NCI-H748 (cell line): ENCODE results near the gene HLF.

ENCODE experiments used
- DNase-seq: peaks from one replicate; lab custom pipeline; 2025; ENCODE audit not compliant: unreplicated experiment; lab: John Stamatoyannopoulos, UW

Gene HLF, protein sequence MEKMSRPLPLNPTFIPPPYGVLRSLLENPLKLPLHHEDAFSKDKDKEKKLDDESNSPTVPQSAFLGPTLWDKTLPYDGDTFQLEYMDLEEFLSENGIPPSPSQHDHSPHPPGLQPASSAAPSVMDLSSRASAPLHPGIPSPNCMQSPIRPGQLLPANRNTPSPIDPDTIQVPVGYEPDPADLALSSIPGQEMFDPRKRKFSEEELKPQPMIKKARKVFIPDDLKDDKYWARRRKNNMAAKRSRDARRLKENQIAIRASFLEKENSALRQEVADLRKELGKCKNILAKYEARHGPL

DNA sequence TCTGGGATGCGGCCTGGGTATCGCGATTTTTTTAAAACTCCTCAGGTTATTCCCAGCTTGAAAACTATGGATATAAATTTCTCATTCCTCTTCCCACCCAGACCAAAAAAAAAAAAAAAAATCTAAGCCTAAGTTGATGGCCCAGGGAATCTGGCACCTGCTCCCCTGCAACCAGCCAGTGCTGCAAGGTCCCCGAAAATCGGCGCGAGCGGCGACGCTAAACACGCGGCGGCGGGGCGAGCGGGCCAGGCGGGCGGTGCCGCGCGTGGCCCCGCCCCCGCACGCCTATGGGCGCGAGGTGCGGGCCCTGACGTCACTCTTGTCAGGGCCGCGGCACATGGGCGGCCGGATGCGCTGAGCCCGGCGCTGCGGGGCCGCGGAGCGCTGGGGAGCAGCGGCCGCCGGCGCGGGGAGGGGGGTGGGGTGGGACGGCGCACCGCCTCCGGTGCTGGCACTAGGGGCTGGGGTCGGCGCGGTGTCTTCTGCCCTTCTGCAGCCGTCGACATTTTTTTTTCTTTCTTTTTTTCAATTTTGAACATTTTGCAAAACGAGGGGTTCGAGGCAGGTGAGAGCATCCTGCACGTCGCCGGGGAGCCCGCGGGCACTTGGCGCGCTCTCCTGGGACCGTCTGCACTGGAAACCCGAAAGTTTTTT lies at the start of gene HLF:
TSS of gene HLF (plus strand) at position 316 of the 654 bp plus-strand sequence. CDS start 525 bp downstream, outside the sequence.
- peak; percentile 91 for DNase-seq

DNA sequence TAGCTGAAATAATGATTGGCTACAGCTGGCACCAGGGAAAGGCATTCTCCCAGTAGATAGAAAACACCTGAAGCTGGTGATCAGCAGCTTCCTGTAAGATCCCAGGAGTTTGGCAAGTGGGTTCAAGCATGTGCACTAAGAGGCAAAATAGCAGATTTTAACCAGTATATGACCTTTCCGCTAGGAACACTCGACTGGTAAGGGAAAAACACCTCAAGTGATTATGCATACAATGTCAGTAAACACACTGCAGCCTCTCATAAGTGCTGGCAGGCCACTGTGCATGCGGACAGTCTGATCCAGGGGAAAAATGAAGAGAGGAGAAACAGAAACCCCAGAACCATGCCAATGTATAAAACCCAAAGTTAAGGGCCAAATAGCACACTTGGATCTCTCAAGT lies 49.0 kb upstream of the HLF start:
- DNase-seq, result no peak

DNA sequence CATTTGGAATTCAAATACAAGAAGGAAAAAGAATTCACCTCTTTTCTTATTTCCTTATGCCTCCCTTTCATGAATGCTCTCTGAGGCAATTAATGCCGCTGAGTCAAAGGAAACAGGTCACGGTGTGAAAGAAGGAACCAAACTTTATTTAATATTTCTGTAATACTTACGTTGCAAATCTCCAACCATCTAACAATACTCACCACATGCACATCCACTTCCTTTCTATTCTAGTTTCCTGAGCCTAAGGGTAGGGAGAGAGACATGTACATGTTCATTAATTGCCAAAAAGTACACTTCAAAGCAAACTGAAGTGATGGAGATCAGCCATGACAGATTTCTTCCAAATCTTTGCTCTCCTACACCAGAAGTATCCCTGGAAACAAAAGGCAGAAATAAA lies 47.9 kb upstream of the HLF start:
- no peak for DNase-seq

DNA sequence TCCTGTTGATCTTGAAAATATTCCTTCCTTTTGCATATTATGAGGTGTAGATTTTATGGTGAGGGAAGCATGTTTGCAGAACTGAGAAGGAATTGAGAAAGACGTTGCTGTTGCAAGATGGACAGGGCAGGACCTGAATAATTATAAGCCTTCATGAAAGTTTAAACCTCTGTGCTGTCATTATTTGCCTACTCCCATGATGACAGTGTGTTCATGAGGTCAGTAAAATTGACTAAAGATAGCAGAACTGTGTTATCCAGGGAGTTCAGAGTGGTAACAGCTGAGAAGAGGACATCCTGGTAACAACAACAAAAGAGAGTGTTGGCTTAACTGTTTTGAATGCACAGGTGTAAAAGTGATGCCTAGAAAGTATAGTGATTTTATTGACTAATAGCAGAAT lies 45.3 kb upstream of the HLF start:
- DNase-seq, result no peak

GRCh38 chr17:55219934-55220333 lies 44.8 kb upstream of the HLF start:
- DNase-seq, result no peak

DNA sequence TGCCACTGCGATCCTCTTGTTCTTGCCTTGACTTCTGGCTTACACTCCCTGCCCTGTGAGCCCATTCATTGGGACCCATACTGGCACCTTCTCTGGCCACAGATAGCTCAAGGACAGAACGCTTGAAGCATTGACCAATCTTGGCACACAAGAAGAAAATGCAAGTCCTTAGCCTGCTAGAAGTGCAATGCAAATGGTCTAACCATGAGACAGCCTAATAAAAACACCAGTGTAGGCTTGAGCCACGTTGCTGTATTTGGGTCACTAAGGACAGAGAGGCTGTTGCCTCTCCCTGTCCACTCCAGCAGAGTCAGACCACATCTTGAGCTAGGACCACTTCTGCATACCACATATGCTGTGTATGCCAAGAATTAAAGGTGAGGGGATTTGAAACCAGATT lies 41.2 kb upstream of the HLF start:
- DNase-seq, result no peak

- DNase-seq, result no peak
Observed at GRCh38 chr17:55224746-55225145, 40.0 kb upstream of the HLF start.

DNA sequence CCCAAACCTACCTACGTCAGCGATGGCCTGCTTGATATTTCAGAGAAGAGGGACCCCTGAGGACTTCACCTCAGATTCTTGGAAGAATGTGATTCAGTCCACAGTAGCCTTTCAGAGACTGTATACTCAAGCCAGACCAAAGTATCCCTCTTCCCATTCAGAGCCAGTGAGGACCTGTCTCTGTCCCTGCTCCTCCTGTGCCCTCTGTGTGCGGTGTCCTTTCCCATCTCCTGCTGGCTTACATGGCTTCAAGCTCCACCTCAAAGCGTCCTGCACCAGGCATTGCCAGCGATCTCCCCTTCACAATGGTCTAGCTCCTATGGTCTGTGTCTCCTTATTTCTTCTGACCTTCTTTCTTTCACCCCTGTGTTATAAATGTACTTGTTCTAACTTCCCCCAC lies 39.5 kb upstream of the HLF start:
- no peak for DNase-seq

- no peak for DNase-seq
Observed at GRCh38 chr17:55228683-55229192, 36.0 kb upstream of the HLF start.

DNA sequence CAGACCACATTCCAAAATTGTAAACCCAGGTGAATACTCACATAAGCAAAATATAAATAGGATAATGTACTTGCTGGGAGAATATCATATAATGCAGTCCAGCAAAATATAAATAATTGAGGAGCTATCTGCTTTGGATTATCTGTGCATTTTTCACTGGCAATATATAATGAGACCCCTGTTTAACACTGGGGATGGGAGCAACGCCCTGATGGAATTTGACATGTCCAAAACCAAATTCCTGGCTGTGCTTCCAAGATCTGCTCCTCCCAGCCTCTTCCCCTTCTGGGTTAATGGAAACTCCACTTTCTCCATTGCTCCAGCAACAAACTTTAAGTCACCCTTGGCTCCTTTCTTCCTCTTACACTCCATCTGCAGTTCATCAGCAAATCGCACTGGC lies 35.5 kb upstream of the HLF start:
- DNase-seq, result no peak

DNA sequence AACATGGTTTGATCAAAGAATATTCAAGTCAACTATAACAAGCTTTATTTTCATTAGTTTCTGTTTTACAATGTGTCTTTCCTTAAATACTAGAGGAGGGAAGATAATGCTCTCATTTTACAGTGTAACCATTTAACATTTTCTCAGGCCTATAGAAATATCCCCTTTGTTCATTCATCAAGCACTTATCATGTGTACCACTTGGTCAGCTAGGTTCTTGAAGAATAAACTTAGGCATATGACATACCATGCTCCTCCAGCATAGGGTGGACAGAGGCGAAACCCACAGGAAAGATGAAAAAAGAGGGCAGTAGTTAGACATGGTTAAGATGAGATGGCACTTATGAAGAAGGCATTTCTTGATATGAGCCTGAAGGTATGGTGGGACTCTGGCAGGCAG lies 34.0 kb upstream of the HLF start:
- no peak for DNase-seq

- no peak for DNase-seq
Observed at GRCh38 chr17:55233840-55234239, 30.9 kb upstream of the HLF start.

DNA sequence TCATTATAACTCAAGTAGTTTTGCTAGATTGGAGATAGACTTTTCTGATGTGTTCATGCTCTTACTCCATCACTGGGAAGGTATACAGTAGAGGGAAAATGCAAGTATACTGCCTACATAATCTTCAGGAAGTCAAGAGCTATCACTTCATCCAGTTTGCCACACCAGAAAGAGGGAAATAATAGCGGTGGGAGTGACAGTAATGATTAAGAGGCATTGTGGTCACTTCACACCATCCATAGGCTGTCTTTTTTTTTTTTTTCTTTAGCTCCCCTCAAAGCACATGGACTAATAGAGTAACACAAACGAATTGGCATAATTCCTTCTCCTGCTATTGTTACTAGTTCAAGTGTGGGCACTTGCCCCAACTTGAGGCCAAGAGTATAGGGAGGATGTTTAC lies 28.4 kb upstream of the HLF start:
- no peak for DNase-seq

GRCh38 chr17:55237268-55237667 lies 27.5 kb upstream of the HLF start:
- DNase-seq, result no peak

GRCh38 chr17:55237841-55238178 lies 26.9 kb upstream of the HLF start:
- no peak for DNase-seq

DNA sequence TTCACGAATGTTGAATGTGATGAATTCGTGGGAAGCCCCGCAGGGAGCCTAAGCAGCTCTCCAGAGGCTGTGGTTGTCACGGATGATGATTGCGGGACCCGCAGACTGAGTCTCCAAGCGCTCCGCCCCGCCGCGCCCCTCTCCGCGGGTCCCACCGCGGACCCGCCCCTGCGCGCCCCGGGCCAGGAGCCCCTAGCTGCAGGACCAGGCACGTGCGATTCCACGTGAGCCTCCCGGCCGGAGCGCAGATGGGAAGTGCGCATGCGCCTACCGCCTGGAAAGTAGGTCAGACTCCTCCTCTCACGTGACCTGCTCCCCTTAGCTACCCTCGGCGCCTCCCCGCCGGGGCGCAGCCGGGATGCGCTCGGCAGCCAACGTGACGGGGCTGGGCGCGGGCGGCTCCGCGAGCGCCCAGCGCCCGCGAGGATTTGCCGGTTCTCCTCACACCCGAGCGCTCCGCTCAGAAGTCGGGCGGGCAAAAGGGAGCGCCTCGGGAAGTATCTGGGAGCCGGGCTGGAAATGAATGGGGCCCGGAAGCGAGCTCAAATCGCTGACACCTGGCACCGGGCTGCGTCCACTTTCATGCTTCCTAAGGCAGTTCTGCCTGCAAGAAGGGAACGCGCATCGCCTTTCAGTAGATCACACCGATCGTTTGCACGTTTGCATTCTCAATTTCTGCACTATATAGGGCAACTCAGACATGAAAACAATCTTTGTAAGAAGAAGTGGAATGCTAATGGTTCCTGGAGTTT lies 26.4 kb upstream of the HLF start:
- DNase-seq, result peak; percentile 96

DNA sequence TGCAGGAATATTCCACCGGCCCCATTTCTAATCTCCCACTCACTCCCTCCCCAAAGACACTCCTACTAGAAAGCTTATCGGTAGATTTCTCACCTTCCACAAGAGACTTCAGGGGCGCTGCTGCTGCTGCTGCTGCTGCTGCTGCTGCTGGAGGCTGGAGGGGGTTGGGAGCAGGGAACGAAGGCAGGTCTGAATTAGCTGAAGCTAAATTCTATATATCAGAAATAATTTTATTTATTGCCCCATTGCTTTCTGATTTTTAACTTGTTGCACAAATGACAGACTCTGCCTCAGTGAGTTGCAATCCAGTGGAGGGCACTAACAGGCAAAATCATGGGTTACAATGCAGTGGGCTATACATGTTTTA lies 25.8 kb upstream of the HLF start:
- DNase-seq, result peak; percentile 59

GRCh38 chr17:55241097-55241496 lies 23.7 kb upstream of the HLF start:
- no peak for DNase-seq

DNA sequence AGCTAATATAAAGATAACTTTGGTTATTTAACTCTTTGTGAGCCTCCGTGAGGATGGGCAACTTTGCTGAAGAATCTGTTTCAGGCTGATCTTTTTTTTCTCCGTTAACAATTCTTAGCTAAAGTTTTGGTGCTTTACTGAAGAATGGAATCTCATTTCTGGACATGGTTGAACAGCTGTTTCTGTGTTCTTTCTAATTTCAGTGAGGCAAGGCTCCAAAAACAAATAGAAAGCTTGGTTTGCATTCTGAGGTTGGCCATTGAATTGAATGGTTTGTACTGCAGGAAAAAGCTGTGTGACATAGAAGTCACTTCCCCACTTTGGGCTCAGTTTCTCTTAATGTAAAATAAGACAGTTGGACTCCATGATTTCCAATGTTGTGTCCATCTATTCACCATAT lies 22.3 kb upstream of the HLF start:
- DNase-seq, result no peak

- DNase-seq, result no peak
Observed at GRCh38 chr17:55245986-55246385, 18.8 kb upstream of the HLF start.

GRCh38 chr17:55246583-55246982 lies 18.2 kb upstream of the HLF start:
- DNase-seq, result no peak

GRCh38 chr17:55248077-55248476 lies 16.7 kb upstream of the HLF start:
- no peak for DNase-seq
